GM19328 (cell line): ENCODE data around the gene NCOR2.

Experiments used
- ATAC-seq: cut with Tn5 transposase; IDR thresholded peaks from one replicate; pipeline ENCODE4 v1.9.1; 2021; ENCODE audit warnings: mild to moderate bottlenecking, moderate library complexity; ENCODE audit not compliant: unreplicated experiment

The NCOR2 gene

GRCh38 chr12:124561231-124561630, 6.2 kb downstream of the NCOR2 start:
- ATAC-seq = no peak

DNA sequence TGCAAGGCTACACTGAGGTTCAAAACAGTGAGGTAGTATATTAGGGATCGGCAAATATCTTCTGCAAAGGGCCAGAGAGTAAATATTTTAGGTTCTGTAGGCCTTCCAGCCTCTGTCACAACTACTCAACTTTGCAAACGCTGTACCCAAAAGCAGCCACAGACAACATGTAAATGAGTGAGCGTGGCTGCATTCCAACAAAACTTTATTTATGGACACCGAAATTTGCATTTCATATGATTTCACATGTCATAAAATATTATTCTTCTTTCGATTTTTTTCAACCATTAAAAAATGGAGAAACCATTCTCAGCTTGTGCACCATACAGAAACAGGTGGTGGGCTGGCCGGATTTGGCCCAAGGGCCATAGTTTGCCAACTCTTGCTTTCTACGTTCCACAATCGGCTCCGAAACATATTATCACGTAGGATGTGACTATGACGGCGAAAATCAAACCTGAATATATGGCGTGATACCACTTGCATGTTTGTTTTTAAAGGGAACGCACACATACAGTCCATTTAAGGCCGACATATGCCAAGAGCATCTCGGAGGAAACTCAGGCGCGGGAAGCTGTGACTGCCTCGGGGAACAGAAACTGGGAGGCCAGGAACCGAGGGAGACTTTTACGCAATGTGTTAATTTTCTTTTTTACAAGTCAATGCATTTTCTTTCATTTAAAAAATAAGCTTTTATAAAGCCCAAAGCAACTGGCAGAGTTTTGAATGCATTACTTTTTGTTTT, 7.1 kb downstream of the NCOR2 start:
- no peak for ATAC-seq

- no peak for ATAC-seq
Measured at GRCh38 chr12:124559182-124560017, 8.0 kb downstream of the NCOR2 start.

GRCh38 chr12:124558313-124558712, 9.1 kb downstream of the NCOR2 start:
- no peak for ATAC-seq

DNA sequence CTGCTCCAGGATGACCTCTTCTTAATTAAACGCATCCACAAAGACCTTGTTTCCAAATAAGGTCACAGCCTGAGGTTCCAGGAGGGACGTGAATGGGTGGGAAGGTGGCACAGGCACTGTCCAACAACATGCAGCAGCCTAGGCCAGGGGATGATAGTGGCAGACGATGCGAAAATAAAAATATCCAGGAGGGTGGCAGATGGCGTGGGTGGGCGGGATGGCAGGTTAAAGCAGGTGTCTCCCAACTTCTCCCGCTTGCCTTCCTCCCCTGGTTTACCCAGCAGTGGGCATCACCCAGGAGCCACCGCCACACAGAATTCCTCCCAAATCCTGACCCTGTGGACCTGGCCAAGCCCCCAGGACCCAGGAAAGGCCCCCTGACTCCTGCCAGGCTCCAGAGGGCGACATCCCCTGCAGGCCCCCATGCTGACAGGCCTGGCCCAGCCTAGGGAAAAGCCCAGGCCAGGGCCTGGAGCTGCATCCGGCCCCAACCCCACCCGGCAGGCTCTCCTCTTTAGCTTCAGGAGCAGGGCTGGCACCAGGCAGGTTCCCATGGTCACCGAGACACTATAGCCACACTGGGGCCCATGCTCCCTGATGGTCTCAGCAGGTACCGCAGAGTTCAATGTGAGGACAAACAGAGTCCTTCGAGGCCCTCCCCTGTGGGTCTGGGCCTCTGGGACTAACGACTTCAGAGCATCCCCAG, 9.7 kb downstream of the NCOR2 start:
- ATAC-seq = no peak

- ATAC-seq = no peak
Measured at GRCh38 chr12:124556896-124557501, 10.4 kb downstream of the NCOR2 start.

GRCh38 chr12:124556074-124556466, 11.3 kb downstream of the NCOR2 start:
- no peak for ATAC-seq

DNA sequence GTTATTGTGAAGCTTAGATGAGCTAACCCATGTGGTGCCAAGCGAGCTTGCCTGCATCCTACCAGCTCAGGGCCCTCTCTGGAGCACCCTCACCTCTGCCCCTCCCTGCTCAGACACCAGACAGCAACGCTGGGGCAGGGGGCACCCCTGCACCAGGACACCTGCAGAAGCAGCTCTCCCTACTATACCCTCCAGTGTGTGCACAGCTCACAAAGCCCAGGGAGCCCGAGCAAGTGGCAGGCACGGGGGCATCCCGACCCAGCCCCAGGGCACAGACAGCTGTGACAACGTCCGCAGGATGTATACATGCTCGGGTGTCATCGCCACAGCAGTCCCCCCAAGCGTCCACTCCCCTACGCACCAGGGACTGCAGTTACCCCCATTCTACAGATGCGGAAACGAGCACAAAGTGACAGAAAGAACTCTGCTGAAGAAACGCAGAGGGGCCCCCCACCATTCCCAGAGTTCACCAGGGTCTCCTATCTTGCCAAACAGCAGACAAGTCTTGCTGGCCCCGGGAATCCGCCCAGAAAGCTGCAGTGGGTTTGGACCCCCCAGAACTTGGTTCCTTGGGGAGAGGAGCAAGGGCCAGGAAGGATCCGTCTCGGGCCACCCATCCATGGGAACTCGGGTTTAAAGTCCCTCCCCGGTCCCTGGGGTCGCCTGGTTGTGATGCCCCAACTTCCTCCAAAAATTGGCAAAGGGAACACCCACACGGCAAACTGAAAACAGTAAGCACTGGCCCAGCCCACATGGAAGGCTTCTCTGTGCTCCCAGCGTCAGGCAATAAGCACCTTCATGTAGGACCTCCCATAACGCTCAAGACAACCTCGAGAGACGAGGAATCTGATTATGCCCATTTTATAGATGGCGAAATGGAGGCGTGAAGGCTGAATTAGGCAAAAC, 12.0 kb downstream of the NCOR2 start:
- no peak for ATAC-seq

DNA sequence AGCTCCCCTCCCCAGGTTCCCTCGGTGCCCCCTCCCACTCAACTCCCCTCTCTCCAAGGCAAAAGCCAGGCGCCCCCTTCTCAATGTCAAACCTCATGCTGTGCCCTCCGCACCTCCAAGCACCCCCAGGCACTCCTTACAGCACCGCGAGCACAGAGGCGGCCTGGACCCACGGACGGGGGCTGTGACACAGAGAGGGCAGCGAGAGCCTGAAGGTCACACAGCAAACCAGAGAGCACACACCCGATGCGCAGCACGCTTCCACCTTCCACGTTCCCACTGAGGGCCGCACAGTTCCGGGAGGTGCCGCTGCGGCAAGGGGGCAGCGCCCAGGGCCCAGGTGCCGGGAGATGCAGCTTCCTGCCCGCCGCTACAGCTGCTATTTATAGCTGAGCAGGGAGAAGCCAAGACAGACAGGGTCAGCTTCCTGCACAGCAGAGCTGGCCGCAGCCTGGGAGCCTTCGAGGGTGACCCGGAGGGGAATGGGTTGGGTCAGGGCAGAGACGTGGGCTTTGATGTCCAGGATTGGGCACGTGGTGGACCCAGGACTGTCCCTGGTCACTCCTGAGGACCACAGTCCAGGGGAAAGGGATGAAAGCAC, 12.9 kb downstream of the NCOR2 start:
- ATAC-seq = no peak

DNA sequence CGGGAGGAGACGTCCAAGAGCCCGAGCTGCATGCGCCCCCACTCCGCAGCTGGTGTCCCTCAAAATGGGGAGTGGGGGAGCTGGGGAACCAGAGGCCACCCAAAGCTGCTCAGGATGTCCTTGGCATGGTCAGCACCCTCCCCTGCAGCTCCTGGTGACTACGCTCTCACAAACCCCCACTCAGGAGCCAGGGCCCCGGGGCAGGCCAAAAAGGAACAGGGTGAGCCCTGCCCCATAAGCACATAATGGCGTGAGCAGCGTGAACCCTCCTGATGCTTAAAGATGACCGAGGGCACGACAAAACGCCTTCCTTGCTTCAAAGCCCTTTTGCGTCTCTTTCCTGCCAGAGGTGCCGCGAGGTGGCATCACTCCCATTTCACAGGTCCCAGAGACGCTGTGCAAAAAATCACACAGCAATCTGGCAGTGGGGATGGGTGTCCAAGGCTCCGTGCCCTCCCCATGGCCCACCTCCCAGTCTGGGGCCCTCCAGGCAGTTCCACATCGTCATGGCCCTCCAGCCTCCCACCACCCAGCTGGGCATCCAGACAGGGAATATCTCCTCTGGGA, 13.5 kb downstream of the NCOR2 start:
- ATAC-seq = no peak

GRCh38 chr12:124551268-124552144, 15.9 kb downstream of the NCOR2 start:
- no peak for ATAC-seq

DNA sequence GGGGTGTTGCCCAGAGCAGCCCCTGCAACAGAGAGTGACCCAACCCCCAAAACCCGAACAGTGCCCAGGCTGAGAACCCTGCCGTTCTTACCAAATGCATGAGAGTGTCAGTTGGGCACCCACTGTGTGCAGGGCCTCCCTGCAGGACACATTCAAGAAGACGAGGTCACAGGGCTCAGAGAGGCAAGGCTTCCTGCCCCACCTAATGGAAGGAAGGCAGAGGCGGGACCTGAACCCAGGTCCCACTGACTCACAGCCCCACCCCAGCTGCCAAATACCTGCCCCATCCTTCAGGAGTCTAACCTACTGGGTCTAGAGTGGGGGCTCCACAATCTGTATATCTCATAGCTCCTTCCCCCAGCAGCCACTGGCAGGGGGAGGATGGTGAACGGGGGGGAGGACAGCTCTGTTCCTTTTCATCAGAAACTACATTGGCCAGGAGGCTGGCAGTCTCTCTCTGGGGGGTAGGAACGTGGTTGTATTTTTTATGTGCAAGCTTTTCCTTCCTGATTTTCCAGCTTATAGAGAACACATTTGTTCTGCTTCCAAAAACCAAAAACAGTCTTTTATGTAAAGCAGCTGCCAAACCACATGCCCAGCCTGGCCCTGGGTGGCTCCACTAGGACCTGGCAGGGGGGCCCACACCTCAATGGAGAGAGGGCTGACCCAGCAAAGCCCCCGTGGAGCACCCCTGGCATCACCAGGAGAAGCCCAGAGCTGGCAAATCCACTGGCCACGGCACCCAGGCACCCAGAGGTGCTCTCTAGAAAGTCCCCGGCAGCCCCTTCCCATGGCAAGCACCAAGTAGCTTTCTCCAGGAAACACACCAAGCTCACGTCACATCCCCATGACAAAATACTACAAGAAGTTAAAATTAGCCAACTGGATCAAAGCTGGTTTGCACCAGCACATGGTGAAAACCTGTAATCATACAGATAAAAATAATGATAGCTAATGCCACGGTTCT, 17.0 kb downstream of the NCOR2 start:
- ATAC-seq = no peak

- no peak for ATAC-seq
Measured at GRCh38 chr12:124549629-124550028, 17.8 kb downstream of the NCOR2 start.

- ATAC-seq = no peak
Measured at GRCh38 chr12:124548854-124549378, 18.5 kb downstream of the NCOR2 start.

DNA sequence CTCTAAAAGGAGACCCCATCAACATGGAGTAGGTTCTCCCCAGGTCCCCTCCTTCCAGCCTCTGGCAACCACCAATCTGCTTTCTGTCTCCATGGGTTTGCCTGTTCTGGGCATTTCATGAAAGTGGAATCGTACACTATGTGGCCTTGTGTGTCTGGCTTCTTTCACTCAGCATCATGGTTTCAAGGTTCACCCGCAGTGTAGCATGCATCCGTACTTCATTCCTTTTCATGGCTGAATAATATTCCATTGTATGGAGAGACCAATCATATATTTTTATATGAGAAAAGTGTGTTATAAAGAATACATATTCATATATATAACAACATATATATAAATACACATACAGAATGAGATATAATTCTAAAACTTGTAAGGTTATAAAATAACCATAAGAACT, 19.8 kb downstream of the NCOR2 start:
- no peak for ATAC-seq

DNA sequence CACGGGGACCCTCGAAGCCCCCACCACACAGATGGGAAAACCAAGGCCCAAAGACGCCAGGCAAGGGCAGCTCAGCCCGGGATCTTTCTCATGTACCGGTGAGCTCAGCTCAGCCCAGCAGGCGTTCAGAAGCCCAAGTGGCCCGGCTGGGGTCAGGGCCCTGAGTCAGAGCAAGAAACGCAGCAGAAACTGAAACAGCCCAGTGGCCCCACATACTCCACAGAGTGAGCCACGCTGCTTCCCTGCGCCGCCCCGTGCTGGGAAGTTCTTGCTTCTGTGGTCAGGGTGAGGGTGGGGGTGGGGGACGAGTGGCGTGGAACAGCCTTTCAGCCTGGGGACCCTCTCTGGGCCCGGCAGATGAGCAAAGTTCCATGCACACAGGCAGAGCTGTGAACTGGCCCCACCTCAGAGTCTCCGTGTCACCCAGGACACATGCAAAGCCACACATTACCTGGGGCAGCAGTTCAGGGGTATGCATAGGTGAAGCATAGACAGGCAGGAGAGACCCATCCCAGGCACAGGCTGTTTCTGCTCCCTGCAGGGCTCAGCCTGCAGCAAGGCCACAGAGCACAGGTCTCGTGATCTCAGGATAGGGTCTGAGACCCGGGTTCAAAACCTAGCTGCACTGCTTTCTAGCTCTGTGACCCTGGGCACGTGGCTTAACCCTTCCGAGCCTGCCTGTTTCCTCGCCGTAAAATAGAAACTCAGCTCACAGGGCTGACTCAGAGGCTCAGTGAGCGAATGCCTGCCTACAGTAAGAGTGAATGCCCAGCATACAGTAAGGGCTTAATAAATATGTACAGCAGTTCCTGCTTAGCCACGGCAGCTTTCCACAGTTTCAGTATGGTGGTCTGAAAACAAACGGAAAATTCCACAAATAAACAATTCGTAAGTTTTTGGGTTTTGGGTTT, 21.6 kb downstream of the NCOR2 start:
- peak; percentile 87 for ATAC-seq
